SK-N-MC (cell line): ENCODE measurements around the gene SLC35E4.

Experiments used
- EZH2 ChIP-seq: fragments of 200-600 bp; sonication (generic); IDR thresholded peaks from one replicate; pipeline ENCODE4 v1.6.1; 2017; ENCODE audit warnings: antibody characterized with exemption
- POLR2AphosphoS5 ChIP-seq: IDR thresholded peaks from 2 replicates; pipeline ENCODE4 v1.6.1; 2012; ENCODE audit warnings: mild to moderate bottlenecking, low read depth, low read length, borderline replicate concordance

- no peak for TF ChIP-seq EZH2
- no peak for TF ChIP-seq POLR2AphosphoS5
These were observed 32.8 kb downstream of the SLC35E4 start for GRCh38 chr22:30668386-30668710.
